ENCODE measurements around the gene RNF121. TPM values are rescaled to one million over a fixed set of nuclear protein-coding genes. Genes with fewer than 3 reads are reported as not detected.

The RNF121 gene
- total and polyA plus RNA-seq, 7 experiments from 2014 or later: 8.8 to 37.2 (median 20.2) TPM

- H3K4me1 Mint-ChIP-seq: peaks cover 22 to 39% (median 36%) of the 10 kb centered on the region in 7 donors
- H3K9me3 Mint-ChIP-seq: no peaks in the 10 kb centered on the region
- H3K4me3 Mint-ChIP-seq: peak overlapping the region in 4 of 10 donors; percentile 89 to 99 (median 92)
- intact Hi-C loops (cut with micrococcal nuclease): no loop called here
- H3K27me3 Mint-ChIP-seq: no peaks in the 10 kb centered on the region
- no peaks in the 10 kb centered on the region for H3K27me3 ChIP-seq (ENCODE audit: control insufficient read depth in 2 of 2, insufficient read depth in 2 of 2, low read length in 2 of 2)
- H3K36me3 ChIP-seq (ENCODE audit: control insufficient read depth in 2 of 3, insufficient read depth in 3 of 3, low read length in 3 of 3): peaks cover 0 to 51% (median 12%) of the 10 kb centered on the region in 3 experiments
- peak overlapping the region in 7 of 9 donors; percentile 47 to 99 (median 79) for H3K27ac Mint-ChIP-seq
- no peak for DNase-seq
- peaks cover 14 to 19% of the 10 kb centered on the region in 2 donors for H3K4me1 ChIP-seq (ENCODE audit: control insufficient read depth in 2 of 2, insufficient read depth in 2 of 2, low read length in 2 of 2)
- H3K27ac ChIP-seq (ENCODE audit: low read depth, low read length): no peak overlapping the region
- ChIA-PET CTCF (interaction anchor here (1.0 kb wide), 1 partner anchor 98 kb away, joined by 3 read pairs; no protein-coding TSS in a partner anchor), POLR2A (interaction anchor here (0.5 to 2.0 kb wide), 3 partner anchors 10 to 1789 kb away, joined by 3 to 6 read pairs (median 3); no protein-coding TSS in a partner anchor)
- peaks cover 0 to 27% (median 5%) of the 10 kb centered on the region in 5 donors for H3K36me3 Mint-ChIP-seq
- ATAC-seq: no peak
- H3K4me3 ChIP-seq (ENCODE audit: low read length): peak overlapping the region; percentile 68
- H3K9me3 ChIP-seq (ENCODE audit: control insufficient read depth in 2 of 3, low read length in 3 of 3): no peaks in the 10 kb centered on the region
These were observed 71.5 kb downstream of the RNF121 start for GRCh38 chr11:72000202-72000867.

GRCh38 chr11:72001285-72001684, 72.4 kb downstream of the RNF121 start:
- Mint-ChIP-seq H3K36me3 (peaks cover 5 to 34% (median 9%) of the 10 kb centered on the region in 5 donors), H3K4me3 (peak overlapping the region in 2 of 10 donors; percentile 4 to 11), H3K27me3 (no peaks in the 10 kb centered on the region), H3K4me1 (peaks cover 22 to 40% (median 36%) of the 10 kb centered on the region in 7 donors), H3K27ac (peak overlapping the region in 6 of 9 donors; percentile 7 to 89 (median 66)), H3K9me3 (no peaks in the 10 kb centered on the region)
- peaks cover 4 to 61% (median 16%) of the 10 kb centered on the region in 3 experiments for H3K36me3 ChIP-seq (ENCODE audit: control insufficient read depth in 2 of 3, insufficient read depth in 3 of 3, low read length in 3 of 3)
- H3K4me3 ChIP-seq (ENCODE audit: low read length): no peak overlapping the region
- no peak overlapping the region for H3K27ac ChIP-seq (ENCODE audit: low read depth, low read length)
- H3K27me3 ChIP-seq (ENCODE audit: control insufficient read depth in 2 of 2, insufficient read depth in 2 of 2, low read length in 2 of 2): no peaks in the 10 kb centered on the region
- intact Hi-C loops (cut with micrococcal nuclease): no loop called here
- ATAC-seq (no peak), DNase-seq (no peak)
- H3K9me3 ChIP-seq (ENCODE audit: control insufficient read depth in 2 of 3, low read length in 3 of 3): no peaks in the 10 kb centered on the region
- ChIA-PET CTCF (no interaction called here), POLR2A (interaction anchor here (0.5 to 2.0 kb wide), 3 partner anchors 11 to 100 kb away, joined by 3 to 6 read pairs (median 3); no protein-coding TSS in a partner anchor)
- peaks cover 14 to 19% of the 10 kb centered on the region in 2 donors for H3K4me1 ChIP-seq (ENCODE audit: control insufficient read depth in 2 of 2, insufficient read depth in 2 of 2, low read length in 2 of 2)

- peaks cover 14 to 19% of the 10 kb centered on the region in 2 donors for H3K4me1 ChIP-seq (ENCODE audit: control insufficient read depth in 2 of 2, insufficient read depth in 2 of 2, low read length in 2 of 2)
- ATAC-seq (no peak), DNase-seq (no peak)
- POLR2A ChIA-PET: interaction anchor here (0.5 to 1.5 kb wide), 2 partner anchors 13 to 100 kb away, joined by 3 read pairs; no protein-coding TSS in a partner anchor
- H3K27me3 Mint-ChIP-seq: no peaks in the 10 kb centered on the region
- CTCF ChIA-PET: interaction anchor here (0.8 kb wide), 1 partner anchor 23 kb away, joined by 3 read pairs; no protein-coding TSS in a partner anchor
- peak overlapping the region; percentile 3 to 89 (median 63) for H3K27ac Mint-ChIP-seq
- H3K9me3 ChIP-seq (ENCODE audit: control insufficient read depth in 2 of 3, low read length in 3 of 3): no peaks in the 10 kb centered on the region
- H3K36me3 Mint-ChIP-seq: peaks cover 7 to 35% (median 12%) of the 10 kb centered on the region in 5 donors
- H3K27ac ChIP-seq (ENCODE audit: low read depth, low read length): no peak overlapping the region
- no peaks in the 10 kb centered on the region for H3K9me3 Mint-ChIP-seq
- H3K4me3 Mint-ChIP-seq: peak overlapping the region in 3 of 10 donors; percentile 10 to 32 (median 17)
- intact Hi-C loops (cut with micrococcal nuclease): no loop called here
- H3K36me3 ChIP-seq (ENCODE audit: control insufficient read depth in 2 of 3, insufficient read depth in 3 of 3, low read length in 3 of 3): peaks cover 7 to 68% (median 23%) of the 10 kb centered on the region in 3 experiments
- H3K27me3 ChIP-seq (ENCODE audit: control insufficient read depth in 2 of 2, insufficient read depth in 2 of 2, low read length in 2 of 2): no peaks in the 10 kb centered on the region
- H3K4me1 Mint-ChIP-seq: peaks cover 22 to 39% (median 35%) of the 10 kb centered on the region in 7 donors
- no peak overlapping the region for H3K4me3 ChIP-seq (ENCODE audit: low read length)
These were observed 73.2 kb downstream of the RNF121 start for GRCh38 chr11:72001834-72002591.

- POLR2A ChIA-PET: interaction anchor here (1.5 kb wide), 1 partner anchor 12 kb away, joined by 3 read pairs; no protein-coding TSS in a partner anchor
- ATAC-seq (no peak), DNase-seq (no peak)
- Histone ChIP-seq H3K27ac (ENCODE audit: low read depth, low read length) (peak overlapping the region; percentile 4), H3K9me3 (ENCODE audit: control insufficient read depth in 2 of 3, low read length in 3 of 3) (no peaks in the 10 kb centered on the region), H3K4me1 (ENCODE audit: control insufficient read depth in 2 of 2, insufficient read depth in 2 of 2, low read length in 2 of 2) (peaks cover 13 to 19% of the 10 kb centered on the region in 2 donors), H3K27me3 (ENCODE audit: control insufficient read depth in 2 of 2, insufficient read depth in 2 of 2, low read length in 2 of 2) (no peaks in the 10 kb centered on the region), H3K4me3 (ENCODE audit: low read length) (no peak overlapping the region), H3K36me3 (ENCODE audit: control insufficient read depth in 2 of 3, insufficient read depth in 3 of 3, low read length in 3 of 3) (peaks cover 17 to 79% (median 27%) of the 10 kb centered on the region in 3 experiments)
- Mint-ChIP-seq H3K27me3 (no peaks in the 10 kb centered on the region), H3K4me1 (peaks cover 20 to 37% (median 34%) of the 10 kb centered on the region in 7 donors), H3K4me3 (no peak overlapping the region), H3K27ac (peak overlapping the region in 3 of 9 donors; percentile 65 to 89 (median 72)), H3K9me3 (no peaks in the 10 kb centered on the region), H3K36me3 (peaks cover 9 to 45% (median 20%) of the 10 kb centered on the region in 5 donors)
- intact Hi-C loops (cut with micrococcal nuclease): no loop called here
- CTCF ChIA-PET: interaction anchor here (0.8 to 1.2 kb wide), 2 partner anchors 22 to 24 kb away, joined by 3 read pairs; no protein-coding TSS in a partner anchor
These were observed 74.3 kb downstream of the RNF121 start for GRCh38 chr11:72002841-72003775.

GRCh38 chr11:72003776-72004171, 74.9 kb downstream of the RNF121 start:
- no peak for ATAC-seq
- peaks cover 6 to 14% of the 10 kb centered on the region in 2 donors for H3K4me1 ChIP-seq (ENCODE audit: control insufficient read depth in 2 of 2, insufficient read depth in 2 of 2, low read length in 2 of 2)
- H3K9me3 ChIP-seq (ENCODE audit: control insufficient read depth in 2 of 3, low read length in 3 of 3): no peaks in the 10 kb centered on the region
- H3K27ac Mint-ChIP-seq: peak overlapping the region in 3 of 9 donors; percentile 13 to 72 (median 65)
- H3K9me3 Mint-ChIP-seq: no peaks in the 10 kb centered on the region
- H3K4me1 Mint-ChIP-seq: peaks cover 13 to 30% (median 27%) of the 10 kb centered on the region in 7 donors
- H3K27ac ChIP-seq (ENCODE audit: low read depth, low read length): no peak overlapping the region
- no peaks in the 10 kb centered on the region for H3K27me3 Mint-ChIP-seq
- CTCF ChIA-PET: interaction anchor here (1.2 kb wide), 1 partner anchor 22 kb away, joined by 3 read pairs; no protein-coding TSS in a partner anchor
- H3K36me3 ChIP-seq (ENCODE audit: control insufficient read depth in 2 of 3, insufficient read depth in 3 of 3, low read length in 3 of 3): peaks cover 24 to 86% (median 32%) of the 10 kb centered on the region in 3 experiments
- no peak for DNase-seq
- POLR2A ChIA-PET: no interaction called here
- intact Hi-C loops (cut with micrococcal nuclease): no loop called here
- no peak overlapping the region for H3K4me3 Mint-ChIP-seq
- peaks cover 9 to 51% (median 25%) of the 10 kb centered on the region in 5 donors for H3K36me3 Mint-ChIP-seq
- H3K4me3 ChIP-seq (ENCODE audit: low read length): no peak overlapping the region
- no peaks in the 10 kb centered on the region for H3K27me3 ChIP-seq (ENCODE audit: control insufficient read depth in 2 of 2, insufficient read depth in 2 of 2, low read length in 2 of 2)

Data from naive thymus-derived CD4-positive, alpha-beta T cell (primary cell).